ENCODE measurements around the gene NTF3. TPM values are rescaled to one million over a fixed set of nuclear protein-coding genes. Genes with fewer than 3 reads are reported as not detected.
A peak's percentile ranks its signal among the peaks of the same experiment; 100 is the strongest.

The NTF3 gene
- total and polyA plus RNA-seq, 2 donors (not counting 1 experiment from before 2014, with no cell fraction given): 5.9 to 12.5 TPM

GRCh38 chr12:5484426-5484825 is 52.5 kb downstream of the NTF3 start:
- Histone ChIP-seq H3K4me2 (ENCODE audit: extremely low read depth, insufficient read depth, low read length) (no peak overlapping the region), H3K27me3 (ENCODE audit: control insufficient read depth, insufficient read depth, low read length) (no peaks in the 10 kb centered on the region), H3K9me3 (ENCODE audit: control insufficient read depth, insufficient read depth, low read depth, low read length) (no peaks in the 10 kb centered on the region), H4K20me1 (ENCODE audit: control insufficient read depth, extremely low read depth, insufficient read depth, low read length) (no peaks in the 10 kb centered on the region), H3K36me3 (ENCODE audit: control insufficient read depth, insufficient read depth, low read length) (no peaks in the 10 kb centered on the region), H3K4me1 (ENCODE audit: control insufficient read depth, extremely low read depth, insufficient read depth, low read length) (peaks cover 12% of the 10 kb centered on the region), H2AFZ (ENCODE audit: low read length) (no peak overlapping the region), H3K27ac (ENCODE audit: insufficient read depth, low read length) (no peak overlapping the region), H3K4me3 (replicated peaks in 1 of 4; ENCODE audit: control extremely low read depth in 1 of 4, insufficient read depth in 1 of 4, low read depth in 3 of 4, low read length in 4 of 4) (no peak overlapping the region), H3K9ac (ENCODE audit: insufficient read depth, low read length) (no peak overlapping the region), H3K79me2 (ENCODE audit: control insufficient read depth, insufficient read depth, low read length) (no peaks in the 10 kb centered on the region)
- no peak for TF ChIP-seq CTCF (conservative IDR thresholded peaks at IDR 0.05 in 1 of 2, IDR thresholded peaks at IDR 0.05 in 1 of 2; ENCODE audit: low read depth in 1 of 2, low read length in 2 of 2)
- no peak for TF ChIP-seq EZH2 (IDR thresholded peaks at IDR 0.05; ENCODE audit: low read length, missing control alignments)
- no peak for DNase-seq (ENCODE audit: low read depth in 2 of 2)

GRCh38 chr12:5485454-5485853 is 53.5 kb downstream of the NTF3 start:
- no peaks in the 10 kb centered on the region for H4K20me1 ChIP-seq (ENCODE audit: control insufficient read depth, extremely low read depth, insufficient read depth, low read length)
- H3K4me2 ChIP-seq (ENCODE audit: extremely low read depth, insufficient read depth, low read length): no peak overlapping the region
- H3K4me3 ChIP-seq (replicated peaks in 1 of 4; ENCODE audit: control extremely low read depth in 1 of 4, insufficient read depth in 1 of 4, low read depth in 3 of 4, low read length in 4 of 4): no peak overlapping the region
- TF ChIP-seq CTCF (conservative IDR thresholded peaks at IDR 0.05 in 1 of 2, IDR thresholded peaks at IDR 0.05 in 1 of 2; ENCODE audit: low read depth in 1 of 2, low read length in 2 of 2) (no peak), EZH2 (IDR thresholded peaks at IDR 0.05; ENCODE audit: low read length, missing control alignments) (no peak)
- H3K4me1 ChIP-seq (ENCODE audit: control insufficient read depth, extremely low read depth, insufficient read depth, low read length): peaks cover 12% of the 10 kb centered on the region
- H2AFZ ChIP-seq (ENCODE audit: low read length): no peak overlapping the region
- peak in 1 of 2 donors; percentile 22 for DNase-seq (ENCODE audit: low read depth in 2 of 2)
- no peaks in the 10 kb centered on the region for H3K9me3 ChIP-seq (ENCODE audit: control insufficient read depth, insufficient read depth, low read depth, low read length)
- no peaks in the 10 kb centered on the region for H3K36me3 ChIP-seq (ENCODE audit: control insufficient read depth, insufficient read depth, low read length)
- H3K79me2 ChIP-seq (ENCODE audit: control insufficient read depth, insufficient read depth, low read length): peaks cover 3% of the 10 kb centered on the region
- no peak overlapping the region for H3K27ac ChIP-seq (ENCODE audit: insufficient read depth, low read length)
- no peaks in the 10 kb centered on the region for H3K27me3 ChIP-seq (ENCODE audit: control insufficient read depth, insufficient read depth, low read length)
- no peak overlapping the region for H3K9ac ChIP-seq (ENCODE audit: insufficient read depth, low read length)

GRCh38 chr12:5487076-5487475 is 55.2 kb downstream of the NTF3 start:
- no peak for DNase-seq (ENCODE audit: low read depth in 2 of 2)
- H4K20me1 ChIP-seq (ENCODE audit: control insufficient read depth, extremely low read depth, insufficient read depth, low read length): no peaks in the 10 kb centered on the region
- no peak overlapping the region for H3K27ac ChIP-seq (ENCODE audit: insufficient read depth, low read length)

More at GRCh38 chr12:5487076-5487475, 55.2 kb downstream of the NTF3 start:
- H3K9ac ChIP-seq (ENCODE audit: insufficient read depth, low read length): no peak overlapping the region
- no peak overlapping the region for H3K4me2 ChIP-seq (ENCODE audit: extremely low read depth, insufficient read depth, low read length)
- peaks cover 9% of the 10 kb centered on the region for H3K4me1 ChIP-seq (ENCODE audit: control insufficient read depth, extremely low read depth, insufficient read depth, low read length)
- no peak overlapping the region for H2AFZ ChIP-seq (ENCODE audit: low read length)
- H3K27me3 ChIP-seq (ENCODE audit: control insufficient read depth, insufficient read depth, low read length): no peaks in the 10 kb centered on the region
- H3K9me3 ChIP-seq (ENCODE audit: control insufficient read depth, insufficient read depth, low read depth, low read length): no peaks in the 10 kb centered on the region
- no peak for TF ChIP-seq CTCF (conservative IDR thresholded peaks at IDR 0.05 in 1 of 2, IDR thresholded peaks at IDR 0.05 in 1 of 2; ENCODE audit: low read depth in 1 of 2, low read length in 2 of 2)
- no peak for TF ChIP-seq EZH2 (IDR thresholded peaks at IDR 0.05; ENCODE audit: low read length, missing control alignments)
- no peak overlapping the region for H3K4me3 ChIP-seq (replicated peaks in 1 of 4; ENCODE audit: control extremely low read depth in 1 of 4, insufficient read depth in 1 of 4, low read depth in 3 of 4, low read length in 4 of 4)
- peaks cover 3% of the 10 kb centered on the region for H3K79me2 ChIP-seq (ENCODE audit: control insufficient read depth, insufficient read depth, low read length)
- H3K36me3 ChIP-seq (ENCODE audit: control insufficient read depth, insufficient read depth, low read length): no peaks in the 10 kb centered on the region
